ENCODE data around the gene KRT5. TPM values are rescaled to one million over a fixed set of nuclear protein-coding genes. Genes with fewer than 3 reads are reported as not detected.

KRT5 gene
- total RNA-seq, 1 donor from 2014 or later: 13.0 TPM

GRCh38 chr12:52559979-52560378, 39.8 kb upstream of the KRT5 start:
- Mint-ChIP-seq H3K4me1 (ENCODE audit: unreplicated experiment) (no peaks in the 10 kb centered on the region), H3K36me3 (no peaks in the 10 kb centered on the region), H3K9me3 (no peaks in the 10 kb centered on the region), H3K27ac (no peak overlapping the region), H3K27me3 (peaks cover 51% of the 10 kb centered on the region), H3K4me3 (no peak overlapping the region)
- TF ChIP-seq CTCF (conservative IDR thresholded peaks at IDR 0.05): no peak
- no peak for DNase-seq (ENCODE audit: extremely low spot score, unreplicated experiment)

GRCh38 chr12:52558781-52559445, 38.7 kb upstream of the KRT5 start:
- Mint-ChIP-seq H3K27me3 (peaks cover 55% of the 10 kb centered on the region), H3K4me3 (no peak overlapping the region), H3K9me3 (no peaks in the 10 kb centered on the region), H3K27ac (no peak overlapping the region), H3K36me3 (no peaks in the 10 kb centered on the region), H3K4me1 (ENCODE audit: unreplicated experiment) (no peaks in the 10 kb centered on the region)
- TF ChIP-seq CTCF (conservative IDR thresholded peaks at IDR 0.05): no peak
- DNase-seq (ENCODE audit: extremely low spot score, unreplicated experiment): no peak

- Mint-ChIP-seq H3K36me3 (no peaks in the 10 kb centered on the region), H3K4me3 (no peak overlapping the region), H3K27ac (no peak overlapping the region), H3K4me1 (ENCODE audit: unreplicated experiment) (no peaks in the 10 kb centered on the region), H3K27me3 (peaks cover 56% of the 10 kb centered on the region), H3K9me3 (no peaks in the 10 kb centered on the region)
- no peak for DNase-seq (ENCODE audit: extremely low spot score, unreplicated experiment)
- TF ChIP-seq CTCF (conservative IDR thresholded peaks at IDR 0.05): no peak
Measured at GRCh38 chr12:52557476-52557875, 37.3 kb upstream of the KRT5 start.

- TF ChIP-seq CTCF (conservative IDR thresholded peaks at IDR 0.05): no peak
- Mint-ChIP-seq H3K36me3 (no peaks in the 10 kb centered on the region), H3K4me1 (ENCODE audit: unreplicated experiment) (no peaks in the 10 kb centered on the region)
Measured at GRCh38 chr12:52555577-52555976, 35.4 kb upstream of the KRT5 start.

GRCh38 chr12:52552681-52553195, 32.5 kb upstream of the KRT5 start, which contains the start of gene KRT71:
Gene KRT71, minus strand, starts transcription at chr12:52553145. Its CDS starts 68 bp downstream, at chr12:52553077.
- Mint-ChIP-seq H3K27ac (no peak within 1 kb of the TSS), H3K27me3 (peaks cover 38% of the 10 kb centered on the region), H3K9me3 (no peaks in the 10 kb centered on the region)

More at GRCh38 chr12:52555577-52555976, 35.4 kb upstream of the KRT5 start:
- Mint-ChIP-seq H3K27me3 (peaks cover 54% of the 10 kb centered on the region), H3K4me3 (no peak overlapping the region), H3K27ac (no peak overlapping the region), H3K9me3 (no peaks in the 10 kb centered on the region)
- no peak for DNase-seq (ENCODE audit: extremely low spot score, unreplicated experiment)

More at GRCh38 chr12:52552681-52553195, 32.5 kb upstream of the KRT5 start, which contains the start of gene KRT71:
- no peaks in the 10 kb centered on the region for H3K4me1 Mint-ChIP-seq (ENCODE audit: unreplicated experiment)
- H3K36me3 Mint-ChIP-seq: no peaks in the 10 kb centered on the region
- no peak for TF ChIP-seq CTCF (conservative IDR thresholded peaks at IDR 0.05)
- H3K4me3 Mint-ChIP-seq: no peak within 1 kb of the TSS
- DNase-seq (ENCODE audit: extremely low spot score, unreplicated experiment): no peak

All from type B pancreatic cell (in vitro differentiated cells).